ENCODE results near the gene KCNJ2. TPM values are rescaled to one million over a fixed set of nuclear protein-coding genes. Genes with fewer than 3 reads are reported as not detected.

The KCNJ2 gene
- polyA plus RNA-seq, 1 donor (not counting 4 experiments of a cell fraction or from before 2014, with no cell fraction given), result 0.12 TPM

DNA sequence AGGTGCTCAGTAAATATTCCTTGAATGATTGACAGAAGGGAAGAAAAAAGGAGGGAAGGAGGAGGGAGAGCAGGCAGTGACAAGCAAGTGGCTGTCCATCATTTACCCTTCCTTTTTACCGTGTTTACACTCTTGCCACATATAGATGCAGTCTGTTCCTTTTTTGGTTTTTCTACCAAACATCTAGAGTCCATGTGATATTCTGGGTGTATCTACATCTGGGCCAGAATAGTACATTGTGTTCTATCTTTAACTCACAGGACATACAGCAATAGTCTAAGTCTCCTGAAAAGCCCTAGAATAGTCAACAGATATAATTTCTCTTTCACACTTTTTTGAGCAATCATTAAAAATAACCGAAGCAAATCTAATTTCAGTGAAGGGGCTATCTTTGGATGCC is 33.5 kb downstream of the KCNJ2 start:
- Histone ChIP-seq H4K20me1 (ENCODE audit: control insufficient read depth, extremely low read depth, insufficient read depth, low read length) (no peaks in the 10 kb centered on the region), H3K4me2 (ENCODE audit: control insufficient read depth, extremely low read depth, insufficient read depth, low read depth, low read length) (no peak overlapping the region), H3K4me3 (ENCODE audit: control insufficient read depth in 2 of 3, extremely low read depth in 1 of 3, insufficient read depth in 2 of 3, low read depth in 1 of 3, low read length in 3 of 3) (no peak overlapping the region), H2AFZ (ENCODE audit: control insufficient read depth, low read length) (peak overlapping the region; percentile 28), H3K9me3 (ENCODE audit: control insufficient read depth, low read depth, low read length) (no peaks in the 10 kb centered on the region), H3K79me2 (ENCODE audit: control insufficient read depth, insufficient read depth, low read length) (no peaks in the 10 kb centered on the region), H3K27ac (ENCODE audit: control insufficient read depth, insufficient read depth, low read length) (no peak overlapping the region), H3K9ac (ENCODE audit: control insufficient read depth, extremely low read depth, insufficient read depth, low read length) (no peak overlapping the region), H3K4me1 (ENCODE audit: control insufficient read depth, extremely low read depth, insufficient read depth, low read length) (no peaks in the 10 kb centered on the region), H3K36me3 (ENCODE audit: control insufficient read depth in 2 of 2, extremely low read depth in 1 of 2, insufficient read depth in 2 of 2, low read length in 2 of 2) (no peaks in the 10 kb centered on the region), H3K9me1 (ENCODE audit: control insufficient read depth, extremely low read depth, insufficient read depth, low read length) (no peaks in the 10 kb centered on the region), H3K27me3 (ENCODE audit: control insufficient read depth, extremely low read depth, insufficient read depth, low read length) (no peaks in the 10 kb centered on the region)
- DNase-seq (ENCODE audit: low read depth, low spot score) (no peak), FAIRE-seq (peak; percentile 17)
- dilution Hi-C loops (cut with MboI; ENCODE audit: extremely low pct_ligation_motif_present, low sequenced_read_pairs), result no loop called here
- no peak for TF ChIP-seq EZH2 (IDR thresholded peaks at IDR 0.05; ENCODE audit: low read length)
- TF ChIP-seq, protein P1, sequence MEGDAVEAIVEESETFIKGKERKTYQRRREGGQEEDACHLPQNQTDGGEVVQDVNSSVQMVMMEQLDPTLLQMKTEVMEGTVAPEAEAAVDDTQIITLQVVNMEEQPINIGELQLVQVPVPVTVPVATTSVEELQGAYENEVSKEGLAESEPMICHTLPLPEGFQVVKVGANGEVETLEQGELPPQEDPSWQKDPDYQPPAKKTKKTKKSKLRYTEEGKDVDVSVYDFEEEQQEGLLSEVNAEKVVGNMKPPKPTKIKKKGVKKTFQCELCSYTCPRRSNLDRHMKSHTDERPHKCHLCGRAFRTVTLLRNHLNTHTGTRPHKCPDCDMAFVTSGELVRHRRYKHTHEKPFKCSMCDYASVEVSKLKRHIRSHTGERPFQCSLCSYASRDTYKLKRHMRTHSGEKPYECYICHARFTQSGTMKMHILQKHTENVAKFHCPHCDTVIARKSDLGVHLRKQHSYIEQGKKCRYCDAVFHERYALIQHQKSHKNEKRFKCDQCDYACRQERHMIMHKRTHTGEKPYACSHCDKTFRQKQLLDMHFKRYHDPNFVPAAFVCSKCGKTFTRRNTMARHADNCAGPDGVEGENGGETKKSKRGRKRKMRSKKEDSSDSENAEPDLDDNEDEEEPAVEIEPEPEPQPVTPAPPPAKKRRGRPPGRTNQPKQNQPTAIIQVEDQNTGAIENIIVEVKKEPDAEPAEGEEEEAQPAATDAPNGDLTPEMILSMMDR (optimal IDR thresholded peaks at IDR 0.05 in 1 of 3, IDR thresholded peaks at IDR 0.05 in 1 of 3, conservative IDR thresholded peaks at IDR 0.05 in 1 of 3; ENCODE audit: extremely low read depth in 1 of 3, insufficient read depth in 2 of 3, low read length in 3 of 3), result no peak

DNA sequence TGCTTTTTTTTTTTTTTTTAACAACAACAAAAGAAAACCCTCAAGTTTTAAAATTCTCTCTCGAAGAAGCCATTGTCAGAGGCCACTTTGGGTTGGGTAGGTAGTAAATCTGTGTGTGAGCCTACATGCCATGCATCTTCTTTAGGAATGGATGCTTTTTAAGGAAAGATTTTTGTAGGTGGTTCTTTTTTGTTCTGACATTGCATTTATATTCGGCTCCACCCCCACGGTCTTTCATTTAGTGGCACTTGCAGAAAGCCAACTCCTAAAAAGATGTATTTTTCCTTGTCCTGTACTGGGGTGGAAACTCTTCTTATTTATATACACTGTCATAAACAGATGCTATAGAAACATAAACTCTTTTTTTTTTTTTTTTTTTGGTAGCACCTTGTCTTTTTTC is 35.1 kb downstream of the KCNJ2 start:
- TF ChIP-seq, protein P1 (optimal IDR thresholded peaks at IDR 0.05 in 1 of 3, IDR thresholded peaks at IDR 0.05 in 1 of 3, conservative IDR thresholded peaks at IDR 0.05 in 1 of 3; ENCODE audit: extremely low read depth in 1 of 3, insufficient read depth in 2 of 3, low read length in 3 of 3), result no peak
- TF ChIP-seq EZH2 (IDR thresholded peaks at IDR 0.05; ENCODE audit: low read length), result no peak

More for the DNA sequence above, 35.1 kb downstream of the KCNJ2 start:
- FAIRE-seq, result no peak
- Histone ChIP-seq H3K27me3 (ENCODE audit: control insufficient read depth, extremely low read depth, insufficient read depth, low read length) (no peaks in the 10 kb centered on the region), H3K9ac (ENCODE audit: control insufficient read depth, extremely low read depth, insufficient read depth, low read length) (no peak overlapping the region), H3K9me3 (ENCODE audit: control insufficient read depth, low read depth, low read length) (no peaks in the 10 kb centered on the region), H3K79me2 (ENCODE audit: control insufficient read depth, insufficient read depth, low read length) (no peaks in the 10 kb centered on the region), H3K36me3 (ENCODE audit: control insufficient read depth in 2 of 2, extremely low read depth in 1 of 2, insufficient read depth in 2 of 2, low read length in 2 of 2) (no peaks in the 10 kb centered on the region), H3K4me2 (ENCODE audit: control insufficient read depth, extremely low read depth, insufficient read depth, low read depth, low read length) (no peak overlapping the region), H2AFZ (ENCODE audit: control insufficient read depth, low read length) (no peak overlapping the region), H3K9me1 (ENCODE audit: control insufficient read depth, extremely low read depth, insufficient read depth, low read length) (no peaks in the 10 kb centered on the region), H3K4me3 (ENCODE audit: control insufficient read depth in 2 of 3, extremely low read depth in 1 of 3, insufficient read depth in 2 of 3, low read depth in 1 of 3, low read length in 3 of 3) (no peak overlapping the region), H3K4me1 (ENCODE audit: control insufficient read depth, extremely low read depth, insufficient read depth, low read length) (no peaks in the 10 kb centered on the region), H4K20me1 (ENCODE audit: control insufficient read depth, extremely low read depth, insufficient read depth, low read length) (no peaks in the 10 kb centered on the region), H3K27ac (ENCODE audit: control insufficient read depth, insufficient read depth, low read length) (no peak overlapping the region)
- no peak for DNase-seq (ENCODE audit: low read depth, low spot score)
- dilution Hi-C loops (cut with MboI; ENCODE audit: extremely low pct_ligation_motif_present, low sequenced_read_pairs), result no loop called here
